Measurements from ENCODE around the gene TRUB1.

The TRUB1 gene

DNA sequence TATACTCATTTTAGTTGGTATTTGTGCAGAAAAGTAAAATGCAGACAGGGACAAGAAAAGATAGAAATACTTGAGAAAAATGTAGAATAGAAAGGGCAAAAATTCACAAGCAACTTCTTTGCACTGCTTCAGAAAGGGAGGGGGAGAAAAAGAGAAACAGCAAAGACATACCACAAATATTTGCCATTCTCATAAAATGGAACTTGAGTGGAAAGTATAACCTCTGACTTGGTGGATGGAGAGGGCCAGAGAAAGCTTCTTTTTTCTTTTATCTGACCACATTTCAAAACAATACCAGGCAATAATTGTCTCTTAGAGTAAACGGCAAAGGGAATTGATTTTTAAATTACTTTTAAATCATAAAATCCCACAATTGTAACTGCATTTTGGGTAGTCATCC, 35.8 kb upstream of the TRUB1 start:
- no peak overlapping the region for H3K4me3 ChIP-seq (ENCODE audit: low read length)
- TF ChIP-seq, protein P1, sequence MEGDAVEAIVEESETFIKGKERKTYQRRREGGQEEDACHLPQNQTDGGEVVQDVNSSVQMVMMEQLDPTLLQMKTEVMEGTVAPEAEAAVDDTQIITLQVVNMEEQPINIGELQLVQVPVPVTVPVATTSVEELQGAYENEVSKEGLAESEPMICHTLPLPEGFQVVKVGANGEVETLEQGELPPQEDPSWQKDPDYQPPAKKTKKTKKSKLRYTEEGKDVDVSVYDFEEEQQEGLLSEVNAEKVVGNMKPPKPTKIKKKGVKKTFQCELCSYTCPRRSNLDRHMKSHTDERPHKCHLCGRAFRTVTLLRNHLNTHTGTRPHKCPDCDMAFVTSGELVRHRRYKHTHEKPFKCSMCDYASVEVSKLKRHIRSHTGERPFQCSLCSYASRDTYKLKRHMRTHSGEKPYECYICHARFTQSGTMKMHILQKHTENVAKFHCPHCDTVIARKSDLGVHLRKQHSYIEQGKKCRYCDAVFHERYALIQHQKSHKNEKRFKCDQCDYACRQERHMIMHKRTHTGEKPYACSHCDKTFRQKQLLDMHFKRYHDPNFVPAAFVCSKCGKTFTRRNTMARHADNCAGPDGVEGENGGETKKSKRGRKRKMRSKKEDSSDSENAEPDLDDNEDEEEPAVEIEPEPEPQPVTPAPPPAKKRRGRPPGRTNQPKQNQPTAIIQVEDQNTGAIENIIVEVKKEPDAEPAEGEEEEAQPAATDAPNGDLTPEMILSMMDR (IDR thresholded peaks at IDR 0.05; ENCODE audit: insufficient read depth, low read depth, low read length, missing control alignments), result no peak
- no peak for DNase-seq (ENCODE audit: low read depth)

DNA sequence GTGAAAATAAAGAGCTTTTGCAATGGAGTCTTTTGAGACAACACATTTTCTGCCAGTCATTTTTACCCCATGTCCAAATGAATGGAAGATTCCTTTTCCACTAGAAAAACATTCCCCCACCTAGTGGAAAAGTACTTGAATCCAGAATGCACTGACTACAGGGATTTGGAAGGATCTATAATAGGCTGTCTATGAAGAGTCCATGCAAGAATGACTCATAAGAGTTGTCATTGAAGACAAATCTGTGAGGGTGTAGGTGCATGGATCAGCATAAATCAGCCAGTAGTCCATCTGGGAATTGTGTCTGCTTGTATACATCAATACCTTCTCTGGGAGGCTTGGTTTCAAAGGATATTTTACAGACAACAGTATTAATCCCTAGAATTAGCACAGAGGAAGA, 32.5 kb upstream of the TRUB1 start:
- H3K4me3 ChIP-seq (ENCODE audit: low read length), result no peak overlapping the region
- peak; percentile 58 for DNase-seq (ENCODE audit: low read depth)
- TF ChIP-seq, protein P1 (IDR thresholded peaks at IDR 0.05; ENCODE audit: insufficient read depth, low read depth, low read length, missing control alignments), result no peak

DNA sequence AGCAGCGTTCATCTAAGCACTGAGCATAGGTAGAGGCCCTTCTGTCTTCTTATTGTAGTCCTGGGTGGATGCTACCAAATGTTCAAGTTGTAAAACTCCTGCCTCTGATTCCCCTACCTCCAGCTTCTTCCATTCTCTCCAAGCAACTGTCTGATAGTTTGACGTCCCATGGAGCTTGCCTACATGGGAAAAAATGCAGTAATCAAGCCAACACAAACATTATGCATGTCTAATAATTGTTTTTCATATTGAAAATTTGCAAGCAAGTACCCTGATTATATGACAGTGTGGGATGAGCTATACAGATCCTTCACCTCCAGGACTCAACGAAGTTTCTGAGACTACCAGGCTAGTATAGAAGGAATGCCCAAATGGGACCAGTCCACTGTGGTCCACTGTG, 31.0 kb upstream of the TRUB1 start:
- DNase-seq (ENCODE audit: low read depth), result no peak
- TF ChIP-seq, protein P1 (IDR thresholded peaks at IDR 0.05; ENCODE audit: insufficient read depth, low read depth, low read length, missing control alignments), result no peak
- no peak overlapping the region for H3K4me3 ChIP-seq (ENCODE audit: low read length)

DNA sequence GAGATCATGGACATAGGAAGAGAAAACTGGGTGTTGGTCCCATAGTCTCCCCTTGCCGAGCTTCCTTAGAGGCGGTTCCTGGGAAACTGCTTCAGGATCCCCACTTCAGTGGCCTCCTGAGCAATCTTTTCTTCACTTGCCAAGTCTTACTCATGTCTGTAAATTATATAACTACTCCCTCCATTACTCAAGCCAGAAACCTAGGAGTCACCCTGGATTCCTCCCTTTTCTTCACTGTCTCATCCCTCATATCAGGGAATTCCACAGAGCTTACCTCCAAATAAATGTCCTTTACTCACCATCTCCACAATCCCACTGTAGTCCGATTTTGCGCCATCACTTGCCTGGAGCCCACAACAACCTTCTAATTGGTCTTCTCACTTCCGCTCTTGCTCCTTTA, 29.1 kb upstream of the TRUB1 start:
- peak; percentile 31 for DNase-seq (ENCODE audit: low read depth)
- TF ChIP-seq, protein P1 (IDR thresholded peaks at IDR 0.05; ENCODE audit: insufficient read depth, low read depth, low read length, missing control alignments), result no peak
- no peak overlapping the region for H3K4me3 ChIP-seq (ENCODE audit: low read length)

DNA sequence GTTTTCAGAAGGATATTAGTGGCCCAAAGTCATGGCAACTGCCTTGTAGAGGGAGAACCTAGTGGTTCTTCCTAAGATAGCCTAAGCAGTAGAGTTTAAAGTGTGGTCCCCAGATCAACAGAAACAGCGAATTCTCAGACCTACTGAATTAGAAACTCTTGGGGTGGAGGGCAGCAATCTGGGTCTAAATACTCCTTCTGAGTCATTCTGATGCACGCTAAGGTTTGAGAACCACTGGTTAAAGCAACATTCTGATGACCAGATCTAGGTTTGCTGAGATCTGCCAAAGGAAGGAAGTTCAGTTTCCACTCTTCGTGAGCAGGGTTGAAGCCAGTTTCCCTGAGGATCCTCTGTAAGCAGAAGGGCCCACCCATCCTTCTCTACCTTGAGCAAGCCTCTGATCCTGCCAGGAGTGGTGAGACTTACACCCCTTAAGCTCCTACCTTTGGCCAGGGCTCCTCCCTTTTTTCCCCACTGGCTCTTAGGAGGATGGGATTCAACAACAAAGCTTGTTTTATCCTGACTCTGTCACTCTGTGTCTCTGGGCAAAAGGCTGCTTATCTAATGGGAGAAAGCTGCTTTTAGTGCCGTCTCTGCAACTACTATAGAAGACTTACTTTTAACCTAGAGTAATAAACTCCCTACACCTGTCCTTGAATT, 26.8 kb upstream of the TRUB1 start:
- no peak overlapping the region for H3K4me3 ChIP-seq (ENCODE audit: low read length)
- TF ChIP-seq, protein P1 (IDR thresholded peaks at IDR 0.05; ENCODE audit: insufficient read depth, low read depth, low read length, missing control alignments), result no peak
- no peak for DNase-seq (ENCODE audit: low read depth)

DNA sequence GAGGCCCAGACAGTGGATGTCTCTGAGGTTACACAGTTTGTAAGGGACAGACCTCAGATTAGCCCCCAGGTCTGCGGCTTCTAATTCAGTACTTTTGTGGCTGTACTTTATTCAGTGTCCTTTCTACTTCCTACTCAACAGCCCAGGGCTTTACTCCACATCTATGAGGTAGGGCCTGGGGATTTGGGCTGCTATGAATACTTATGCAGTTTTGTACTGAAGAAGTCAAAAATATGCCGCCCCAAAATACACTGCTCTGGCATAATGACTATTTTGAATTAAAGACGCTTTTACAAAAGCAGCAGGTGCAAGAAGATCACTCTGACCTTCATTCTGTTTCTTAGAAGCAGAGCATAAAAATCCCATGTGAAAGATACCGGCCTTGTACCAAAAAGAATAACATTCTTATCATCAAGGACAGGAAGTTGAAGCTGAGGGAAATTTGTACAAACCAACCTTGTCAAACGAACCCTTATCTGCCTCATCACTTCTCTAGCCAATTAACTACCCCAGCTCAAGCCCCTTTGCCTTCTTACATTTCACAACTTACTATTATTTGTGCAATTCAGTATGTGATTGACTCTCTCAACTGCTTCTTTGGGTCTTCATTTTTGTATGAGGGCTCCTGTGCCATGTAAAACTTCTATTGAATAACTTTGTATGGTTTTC, 26.1 kb upstream of the TRUB1 start:
- no peak overlapping the region for H3K4me3 ChIP-seq (ENCODE audit: low read length)
- TF ChIP-seq, protein P1 (IDR thresholded peaks at IDR 0.05; ENCODE audit: insufficient read depth, low read depth, low read length, missing control alignments), result no peak
- DNase-seq (ENCODE audit: low read depth), result no peak

DNA sequence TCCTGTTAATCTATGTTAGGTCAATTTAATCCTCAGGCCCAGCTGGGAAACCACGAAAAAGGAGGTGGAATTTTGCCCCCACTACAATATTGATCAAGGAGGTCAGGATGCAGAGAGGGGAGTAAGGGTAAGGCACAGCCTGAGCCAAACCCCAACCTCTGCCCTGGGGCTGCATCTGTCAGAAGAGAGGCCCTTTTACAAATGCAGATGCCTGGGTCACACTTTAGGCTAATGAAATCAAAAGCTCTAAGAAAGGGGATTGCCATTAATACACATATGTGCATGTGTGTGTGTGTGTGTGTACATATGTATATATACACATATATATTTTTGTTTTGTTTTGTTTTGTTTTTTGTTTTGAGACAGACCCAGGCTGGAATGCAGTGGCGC, 25.5 kb upstream of the TRUB1 start:
- TF ChIP-seq, protein P1 (IDR thresholded peaks at IDR 0.05; ENCODE audit: insufficient read depth, low read depth, low read length, missing control alignments), result no peak
- no peak overlapping the region for H3K4me3 ChIP-seq (ENCODE audit: low read length)
- no peak for DNase-seq (ENCODE audit: low read depth)

Data from epithelial cell of esophagus (primary cell).